Activated CD8-positive, alpha-beta memory T cell treated with anti-CD3 and anti-CD28 coated beads for 1 hour (primary cell): ENCODE data around the gene APBB2.

Experiments used
- DNase-seq, 2 donors: peaks; one replicate each; pipeline ENCODE4 v3.0.0-alpha.2; 2020; ENCODE audit warnings: low read depth in 1 of 2; ENCODE audit errors: extremely low read depth in 1 of 2

The APBB2 gene

DNA sequence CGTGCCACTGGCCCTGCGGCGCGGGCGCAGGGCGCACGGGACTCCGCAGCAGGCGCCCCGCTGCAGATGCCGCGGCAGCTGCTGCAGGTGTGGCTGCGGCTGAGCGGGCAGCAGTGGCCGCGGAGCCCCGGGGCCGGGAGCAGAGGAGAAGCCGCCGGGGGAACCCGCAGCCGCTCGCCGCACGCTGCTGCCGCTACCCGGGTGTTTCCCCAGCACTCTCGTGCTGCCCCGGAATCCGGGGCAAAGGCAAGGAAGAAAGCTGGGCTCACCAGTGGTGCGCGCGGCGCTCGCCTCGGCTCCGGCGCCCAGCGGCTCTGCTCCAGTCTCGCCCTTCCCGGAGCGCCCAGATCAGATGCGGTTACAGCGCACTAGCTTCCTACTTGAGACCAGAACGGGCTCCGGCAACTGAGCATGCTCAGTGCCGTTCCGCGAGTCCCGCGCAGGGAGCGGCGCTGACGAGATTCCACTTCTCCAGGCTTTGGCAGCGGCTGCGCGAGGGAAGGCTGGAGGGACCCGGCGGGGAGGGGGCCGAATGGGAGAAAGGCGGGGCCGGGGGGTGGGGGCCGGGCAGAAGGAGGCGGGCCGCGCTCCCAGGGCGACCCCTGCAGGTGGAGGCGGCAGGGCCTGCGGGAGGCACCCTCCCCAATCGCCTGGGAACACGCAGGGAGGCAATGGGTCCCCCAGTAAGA is at the start of gene APBB2:
APBB2 (minus strand) TSS at position 407 of the 689 bp plus-strand sequence. CDS start 181,288 bp downstream, outside the sequence.
- no peak for DNase-seq

DNA sequence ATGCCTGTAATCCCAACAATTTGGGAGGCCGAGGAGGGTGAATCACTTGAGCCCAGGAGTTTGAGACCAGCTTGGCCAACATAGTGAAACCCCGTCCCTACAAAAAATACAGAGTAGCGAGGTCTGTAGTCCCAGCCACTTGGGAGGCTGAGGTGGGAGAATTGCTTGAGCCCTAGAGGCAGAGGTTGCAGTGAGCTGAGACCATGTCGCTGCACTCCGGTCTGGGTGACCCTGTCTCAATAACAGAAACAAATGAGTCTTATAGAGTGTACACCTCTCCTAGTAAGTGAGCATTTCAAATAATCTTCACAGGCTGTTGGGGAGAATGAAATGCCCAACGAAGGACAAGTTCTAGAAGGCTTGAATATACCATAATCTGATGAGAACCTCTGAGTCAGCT is 47.9 kb upstream of the APBB2 start:
- DNase-seq: no peak

DNA sequence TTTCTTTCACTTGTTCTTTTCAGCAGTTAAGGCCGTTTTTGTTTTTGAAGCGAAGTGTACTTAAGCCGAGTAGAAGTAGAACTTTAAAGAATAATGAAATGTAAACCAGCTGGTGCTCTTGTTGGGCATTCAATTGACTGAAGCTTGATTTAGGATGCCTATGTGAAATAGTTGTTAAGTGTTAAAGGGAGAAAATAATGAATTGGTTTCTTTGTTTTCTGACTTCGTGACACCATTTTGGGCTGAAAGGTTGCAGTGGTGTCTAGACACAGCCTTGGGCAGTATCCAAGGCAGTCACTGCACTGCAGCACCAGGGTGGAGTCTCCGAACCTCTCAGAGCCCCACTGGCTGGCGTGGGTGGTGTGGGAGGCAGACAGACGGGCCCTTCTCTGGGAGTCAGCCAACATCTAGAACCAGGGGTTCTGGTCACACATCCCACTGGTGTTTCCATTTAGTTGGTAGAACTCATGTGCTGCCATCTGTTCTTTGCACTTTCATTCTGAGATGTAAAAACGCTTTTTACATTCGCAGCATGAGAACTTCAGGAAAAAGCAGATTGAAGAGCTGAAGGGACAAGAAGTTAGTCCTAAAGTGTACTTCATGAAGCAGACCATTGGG is 45.9 kb upstream of the APBB2 start:
- DNase-seq: no peak

DNA sequence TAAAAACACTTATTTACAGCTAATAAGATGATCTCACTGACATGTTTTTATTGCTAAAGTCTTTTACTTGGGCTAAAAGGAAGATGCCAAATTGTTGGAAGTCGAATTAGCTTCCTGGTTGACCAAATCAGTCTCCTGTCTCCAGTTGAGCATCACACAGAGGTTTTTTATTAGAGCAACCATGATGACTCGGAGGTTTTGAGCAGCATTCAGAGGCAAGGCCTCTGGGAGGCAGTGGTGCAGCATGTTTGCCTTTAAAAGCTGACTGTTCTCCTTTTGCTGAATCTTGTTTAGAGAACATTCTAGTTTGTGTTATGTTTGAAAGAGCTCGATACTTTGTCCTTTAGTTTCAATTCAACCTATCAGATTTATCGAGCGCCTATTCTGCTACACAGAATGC is 44.4 kb upstream of the APBB2 start:
- no peak for DNase-seq

DNA sequence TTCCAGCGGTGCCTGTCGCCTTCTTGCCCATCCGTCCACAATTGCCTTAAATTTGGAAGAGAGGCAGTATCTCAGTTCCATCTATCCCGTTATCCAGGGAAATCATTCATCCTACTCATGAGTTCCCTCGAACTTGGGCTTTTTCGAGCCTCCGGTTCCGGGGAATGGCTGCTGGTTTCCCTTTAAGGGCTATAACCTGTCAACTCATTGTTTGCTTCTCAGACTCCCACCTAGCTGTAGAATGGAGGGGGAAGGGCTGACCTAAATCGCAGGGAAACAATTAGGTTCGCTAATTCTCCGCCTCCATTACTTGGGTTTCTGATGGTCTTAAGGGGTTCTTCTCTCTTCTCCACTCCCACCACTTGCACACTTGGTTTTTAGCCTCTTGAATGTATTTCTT is 43.6 kb upstream of the APBB2 start:
- no peak for DNase-seq

DNA sequence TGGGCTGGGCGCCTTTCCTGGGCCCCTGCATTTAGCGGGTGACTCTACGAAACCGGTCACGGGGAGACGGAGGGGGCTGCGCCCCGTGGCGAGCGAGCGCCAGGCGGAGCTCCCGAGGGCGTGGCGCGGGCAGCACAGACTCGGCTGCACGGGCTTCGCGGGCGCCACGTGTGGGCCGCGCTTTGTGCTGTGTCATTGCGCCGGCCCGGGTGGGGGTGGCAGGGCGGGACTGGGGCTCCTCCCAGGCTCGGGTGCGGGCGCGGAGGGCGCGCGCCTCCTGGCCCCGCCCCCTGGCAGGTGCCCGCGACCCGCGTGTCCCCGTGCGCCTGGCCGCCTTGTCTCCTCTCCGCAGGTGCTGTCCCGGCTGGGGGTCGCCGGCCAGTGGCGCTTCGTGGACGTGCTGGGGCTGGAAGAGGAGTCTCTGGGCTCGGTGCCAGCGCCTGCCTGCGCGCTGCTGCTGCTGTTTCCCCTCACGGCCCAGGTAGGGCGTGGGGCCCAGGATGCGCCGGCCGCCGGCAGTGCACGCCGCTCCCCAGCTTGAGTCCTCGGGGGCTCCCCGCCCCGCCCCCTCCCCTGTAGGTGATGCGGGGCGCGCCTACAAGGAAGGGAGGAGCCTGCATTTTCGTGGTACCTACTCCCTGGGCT is 43.0 kb upstream of the APBB2 start:
- DNase-seq: no peak

DNA sequence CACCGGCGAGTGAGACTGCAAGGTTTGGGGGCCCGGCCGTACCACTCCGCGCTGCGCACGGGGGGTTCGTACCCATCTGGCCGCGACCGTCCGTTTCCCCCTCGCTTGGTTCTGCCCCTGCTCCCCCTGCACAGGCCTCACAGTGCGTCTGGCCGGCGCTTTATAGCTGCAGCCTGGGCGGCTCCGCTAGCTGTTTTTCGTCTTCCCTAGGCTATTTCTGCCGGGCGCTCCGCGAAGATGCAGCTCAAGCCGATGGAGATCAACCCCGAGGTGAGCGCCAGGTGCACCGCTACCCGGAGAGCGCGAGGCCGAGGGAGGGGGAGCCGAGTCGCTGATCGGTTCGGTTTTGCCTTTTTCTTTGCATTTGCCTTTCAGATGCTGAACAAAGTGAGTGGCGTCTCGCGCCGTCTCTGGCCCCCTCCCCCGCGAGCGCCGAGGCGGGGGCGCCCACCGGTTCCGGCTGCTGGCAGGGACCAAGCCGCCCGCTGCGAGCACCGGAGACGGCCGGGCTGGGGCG is 42.5 kb upstream of the APBB2 start, which contains the start of gene UCHL1:
UCHL1 (plus strand) TSS at position 189 of the 517 bp plus-strand sequence; CDS start at position 238, 49 bp downstream.
- no peak for DNase-seq

DNA sequence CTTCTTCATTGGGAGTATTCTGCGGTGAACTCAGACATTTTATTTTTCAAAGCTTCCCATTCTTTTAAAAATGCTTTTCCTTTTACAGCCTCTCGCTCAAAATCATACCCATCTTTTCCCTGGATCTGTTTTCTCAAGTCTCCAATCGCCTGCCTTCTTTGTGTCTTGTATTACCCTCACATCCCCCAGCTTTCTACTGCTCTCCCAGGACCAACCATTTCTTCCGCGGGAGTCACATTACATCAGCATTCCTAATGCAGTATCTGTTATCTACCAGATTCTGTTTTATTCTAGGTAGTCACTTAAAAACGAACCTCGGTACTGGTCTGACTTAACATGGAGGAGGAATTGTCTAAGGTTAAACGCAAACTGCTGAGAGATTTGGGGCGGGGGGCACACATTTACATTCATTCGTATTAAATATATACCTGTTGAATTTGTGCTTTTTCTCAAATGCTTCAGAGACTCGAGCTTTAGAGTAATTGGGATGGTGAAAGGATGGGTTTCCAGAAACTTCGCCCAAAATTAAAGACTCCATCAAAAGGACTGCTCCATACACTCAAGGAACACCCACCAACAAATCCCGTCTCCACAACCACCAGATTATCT is 41.9 kb upstream of the APBB2 start:
- DNase-seq: no peak

DNA sequence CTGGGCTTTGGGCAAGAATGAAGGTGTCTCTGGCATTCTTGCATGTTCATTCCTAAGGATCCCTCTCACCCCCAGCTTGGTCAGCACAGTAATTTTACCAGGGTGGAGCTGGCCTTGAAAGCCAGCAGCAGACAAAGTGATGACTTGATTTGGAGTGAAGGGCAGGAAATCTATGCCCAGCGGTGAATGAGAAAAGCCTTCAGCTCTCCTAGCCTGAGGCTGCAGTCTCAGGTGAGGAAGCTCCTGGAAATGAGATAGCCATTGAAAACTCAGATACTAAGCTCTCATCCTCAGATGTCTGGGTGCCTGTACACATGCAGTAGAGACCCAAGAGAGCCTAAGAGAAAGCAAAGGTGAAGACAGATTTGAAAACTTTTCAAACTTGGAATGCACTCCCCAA is 31.6 kb upstream of the APBB2 start:
- no peak for DNase-seq

DNA sequence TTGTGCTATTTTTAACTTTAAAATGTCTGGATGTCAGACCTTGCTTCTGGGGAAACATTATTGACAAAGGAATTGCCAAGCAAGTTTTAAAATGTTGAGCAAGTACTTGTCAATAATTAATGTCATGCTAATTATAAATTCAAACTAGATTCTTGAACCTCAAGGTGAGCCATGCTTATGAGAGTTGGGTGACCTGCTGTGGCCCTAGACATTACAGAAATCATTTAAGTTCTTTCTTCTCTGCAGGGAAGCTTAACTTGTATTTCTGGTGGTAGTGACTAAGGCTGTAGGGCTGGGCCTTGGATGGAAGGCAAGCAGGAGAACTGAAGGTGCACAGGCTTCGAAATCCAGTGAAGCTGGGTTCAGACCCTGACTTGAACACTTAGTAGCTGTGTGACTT is 27.6 kb upstream of the APBB2 start:
- DNase-seq: no peak

DNA sequence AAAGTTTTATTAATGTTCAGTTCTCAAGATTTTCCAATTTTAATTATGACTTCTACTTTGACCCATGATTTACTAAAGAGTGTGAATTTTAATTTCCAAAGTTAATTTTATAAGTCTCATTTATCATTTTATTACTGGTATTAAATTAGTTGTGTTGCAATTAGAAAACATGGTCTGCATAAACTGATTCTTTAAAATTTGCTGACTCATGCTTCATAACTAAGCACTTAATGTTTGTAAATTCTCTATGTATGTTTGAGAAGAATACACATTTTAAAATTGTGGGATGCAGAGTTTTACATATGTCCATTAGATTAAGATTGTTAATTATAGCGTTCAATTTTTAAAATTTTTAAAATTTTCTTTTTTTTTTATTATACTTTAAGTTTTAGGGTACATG is 22.2 kb upstream of the APBB2 start:
- no peak for DNase-seq

DNA sequence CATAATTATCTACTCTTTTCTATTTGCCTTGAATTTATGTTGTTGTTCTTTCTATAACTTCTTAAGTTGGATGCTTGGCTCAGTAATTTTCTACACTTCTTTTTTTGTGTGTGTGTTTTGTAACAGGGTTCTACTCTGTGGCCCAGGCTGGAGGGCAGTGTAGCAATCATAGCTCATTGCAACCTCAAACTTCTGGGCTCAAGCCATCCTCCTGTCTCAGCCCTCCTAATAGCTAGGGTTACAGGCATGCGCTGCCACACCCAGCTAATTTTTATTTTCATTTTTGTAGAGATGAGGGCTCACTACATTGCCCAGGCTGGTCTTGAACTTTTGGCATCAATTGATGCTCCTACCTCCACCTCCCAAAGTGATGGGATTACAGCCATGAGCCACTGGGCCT is 21.7 kb upstream of the APBB2 start:
- no peak for DNase-seq

DNA sequence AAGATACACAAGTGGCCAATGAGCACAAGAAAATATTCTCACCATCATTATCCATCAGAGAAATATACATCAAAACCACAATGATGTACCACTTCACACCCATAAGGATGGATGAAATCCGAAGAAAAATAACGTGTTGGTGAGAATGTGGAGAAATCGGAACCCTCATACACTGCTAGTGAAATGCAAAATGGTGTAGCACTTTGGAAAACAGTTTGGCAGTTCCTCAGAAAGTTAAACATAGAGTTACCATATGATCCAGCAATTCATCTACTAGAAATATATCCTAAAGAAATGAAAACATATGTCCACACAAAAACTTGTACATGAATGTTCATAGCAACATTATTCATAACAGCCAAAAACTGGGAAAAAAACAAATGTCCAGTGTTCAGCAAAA is 18.5 kb upstream of the APBB2 start:
- DNase-seq: no peak

DNA sequence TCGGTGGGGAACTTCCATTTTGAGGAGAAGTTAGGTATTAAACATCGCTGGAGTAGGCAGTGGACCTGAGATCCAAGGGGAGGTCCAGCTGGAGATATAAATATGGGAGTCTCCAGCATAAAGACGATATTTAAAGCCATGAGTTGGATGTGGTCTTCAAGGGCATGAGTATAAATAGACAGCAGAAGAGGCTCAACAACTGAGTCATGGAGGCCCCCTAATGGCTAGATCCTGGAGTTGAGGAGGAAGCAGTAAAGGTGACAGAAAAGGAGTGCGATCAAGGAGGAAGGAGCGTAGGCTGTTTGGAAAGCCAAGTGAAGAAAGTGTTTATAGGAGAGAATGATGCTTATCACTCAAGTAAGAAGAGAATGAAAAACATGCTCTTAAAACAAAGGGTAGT is 18.1 kb upstream of the APBB2 start:
- DNase-seq: no peak

DNA sequence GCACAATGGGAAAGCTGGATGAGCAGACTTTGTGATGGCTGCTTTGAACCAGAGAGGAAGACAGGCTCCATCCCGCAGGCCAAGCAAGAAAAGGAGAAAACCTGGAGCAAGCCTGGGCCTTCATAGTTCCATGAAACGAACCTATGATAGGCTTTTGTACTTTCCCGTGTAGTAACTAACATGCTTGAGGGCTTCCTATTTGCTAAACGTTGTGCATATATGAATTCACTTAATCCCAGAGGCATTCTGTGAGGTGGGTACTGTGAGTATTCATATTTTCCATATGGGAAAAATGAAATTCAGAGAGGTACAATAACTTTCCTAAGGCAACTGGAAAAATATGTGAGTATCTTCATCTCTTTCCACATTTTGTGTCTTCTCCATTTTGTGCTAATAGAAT is 13.6 kb upstream of the APBB2 start:
- no peak for DNase-seq

DNA sequence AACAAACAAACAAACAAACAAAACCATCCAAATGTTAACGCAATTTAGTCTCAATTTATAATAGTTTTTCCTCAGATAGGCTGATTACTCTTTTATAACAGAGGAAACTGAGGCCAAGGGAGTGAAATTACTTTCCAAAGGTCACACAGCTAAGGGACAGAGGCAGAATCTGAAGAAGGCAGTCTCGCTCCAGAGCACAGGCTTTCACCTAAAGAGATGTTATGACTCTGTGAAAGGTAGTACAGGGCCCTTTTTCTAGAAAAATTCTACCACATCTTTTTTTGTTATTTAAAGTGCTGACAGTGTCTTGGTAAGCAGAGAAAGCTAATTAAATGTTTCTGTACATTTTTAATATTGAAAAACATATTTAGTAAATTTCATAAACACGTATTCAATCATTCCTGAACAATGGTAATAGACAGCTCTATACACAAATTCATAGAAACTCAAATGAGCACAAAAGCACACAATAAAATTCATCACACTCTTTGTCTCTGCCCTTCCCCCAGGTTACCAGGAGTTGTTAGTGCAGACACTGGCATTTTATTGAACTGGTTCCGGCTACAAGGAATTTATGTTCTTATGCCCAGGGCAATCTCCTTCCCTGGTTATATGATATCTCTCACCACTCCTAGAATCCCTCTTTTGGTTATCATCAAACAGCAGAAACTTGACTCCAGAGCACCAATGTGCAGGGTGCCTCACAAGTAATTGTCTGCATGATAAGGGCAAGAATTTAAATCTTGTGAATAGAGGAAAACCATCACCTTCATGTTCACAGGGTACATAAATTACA is 7.7 kb upstream of the APBB2 start:
- DNase-seq: no peak

DNA sequence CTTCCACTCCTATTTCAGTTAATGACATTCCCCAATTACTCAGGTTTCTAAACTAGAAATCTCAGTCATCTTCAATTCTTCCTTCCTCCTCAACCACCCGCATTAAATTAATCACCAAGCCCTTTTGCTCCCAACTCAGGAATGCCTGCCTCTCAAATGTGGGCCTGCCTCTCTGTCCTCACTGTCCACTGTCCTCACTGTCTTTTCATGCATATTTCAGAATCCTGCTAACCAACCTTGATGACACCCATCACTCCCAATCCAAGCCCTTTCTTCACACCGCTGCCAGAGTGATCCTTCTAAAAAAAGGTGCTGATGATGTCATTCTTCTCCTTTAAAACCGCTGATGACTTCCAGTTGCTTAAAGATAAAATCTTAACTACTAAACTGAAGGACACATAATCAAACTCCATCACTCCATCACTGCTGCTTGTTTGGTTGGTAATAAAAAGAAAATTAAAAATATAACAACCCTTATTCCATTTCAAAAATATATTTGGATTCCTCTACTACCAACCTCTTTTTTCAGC is 5.1 kb upstream of the APBB2 start:
- no peak for DNase-seq

DNA sequence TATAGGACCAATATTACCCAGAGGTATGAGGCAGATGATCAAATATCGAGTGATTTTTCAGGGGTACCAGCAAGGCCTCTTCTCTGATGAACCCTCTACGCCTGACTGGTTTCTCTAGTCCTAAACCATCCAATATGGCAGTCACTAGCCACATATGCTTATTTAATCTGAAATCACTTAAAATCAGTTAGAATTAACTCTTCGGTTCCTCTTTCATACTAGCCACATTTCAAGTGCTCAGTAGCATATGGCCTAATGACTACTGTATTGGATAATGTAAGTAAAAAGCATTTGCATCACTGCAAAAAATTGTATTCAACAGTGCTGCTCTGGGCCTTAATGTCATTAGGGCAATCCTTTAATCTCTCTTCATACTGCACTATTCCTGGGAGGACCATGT is 4.4 kb upstream of the APBB2 start:
- no peak for DNase-seq

DNA sequence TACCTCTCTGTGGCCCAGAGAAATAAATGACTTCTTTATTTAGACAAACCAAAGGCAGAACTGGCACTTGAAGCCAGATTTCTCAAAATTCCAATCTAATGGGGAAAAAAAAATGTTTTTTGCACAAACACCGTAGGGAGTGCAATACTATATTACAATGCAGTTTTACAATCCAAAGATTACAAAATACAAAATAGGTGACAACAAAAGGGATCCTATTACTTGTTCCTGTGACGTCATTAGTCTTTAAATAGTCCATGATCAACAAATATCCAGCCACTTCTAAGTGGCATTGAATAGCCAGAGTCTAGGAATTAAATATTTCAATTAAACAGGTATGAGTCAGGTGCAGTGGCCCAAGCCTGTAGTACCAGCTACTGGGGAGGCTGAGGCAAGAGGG is 3.0 kb upstream of the APBB2 start:
- no peak for DNase-seq

DNA sequence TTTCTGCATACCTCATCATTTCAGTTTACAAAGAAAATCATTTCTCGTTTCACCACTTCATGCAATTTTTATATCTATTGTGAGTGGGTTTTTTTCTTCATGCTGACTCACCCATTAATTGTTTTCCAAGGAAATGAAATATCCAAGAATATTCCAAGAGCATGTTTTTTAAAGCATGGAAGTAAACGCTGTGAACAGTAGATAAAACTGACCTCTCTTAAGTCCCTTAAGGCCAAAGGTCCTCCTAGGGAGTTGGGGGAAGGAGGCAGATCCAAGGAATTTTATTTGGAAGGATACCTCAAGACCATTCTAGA is 2.6 kb upstream of the APBB2 start:
- DNase-seq: no peak
